PFSK-1 (cell line): Measurements from ENCODE around the gene ARHGAP30.

Experiments
- FOXP2 ChIP-seq: optimal IDR thresholded peaks from 2 replicates; pipeline ENCODE3; 2011; ENCODE audit warnings: borderline replicate concordance, control low read depth, inconsistent platforms; ENCODE audit not compliant: insufficient read depth; ENCODE audit errors: extremely low read length, extremely low read depth
- POLR2AphosphoS5 ChIP-seq: IDR thresholded peaks from 2 replicates; pipeline ENCODE4 v1.6.1; 2012; ENCODE audit warnings: low read depth, mild to moderate bottlenecking, control low read depth, low read length, moderate library complexity
- REST ChIP-seq, 2 experiments: IDR thresholded peaks; 2 replicates each; pipeline versions ENCODE4 v1.6.1 to v1.8.0; 2011 to 2012; ENCODE audit warnings: low read depth in 2 of 2, low read length in 2 of 2, control low read depth in 1 of 2, inconsistent platforms in 1 of 2, mild to moderate bottlenecking in 1 of 2, moderate library complexity in 1 of 2; ENCODE audit not compliant: insufficient read depth in 1 of 2
- SIN3A ChIP-seq: IDR thresholded peaks from 2 replicates; pipeline ENCODE4 v1.6.1; 2012; ENCODE audit warnings: mild to moderate bottlenecking, low read length, moderate library complexity, borderline replicate concordance; ENCODE audit not compliant: insufficient read depth
- TAF1 ChIP-seq: IDR thresholded peaks from 2 replicates; pipeline ENCODE4 v1.6.1; 2012; ENCODE audit warnings: low read length, control low read depth, borderline replicate concordance; ENCODE audit not compliant: insufficient read depth

- TF ChIP-seq POLR2AphosphoS5: no peak
- TF ChIP-seq SIN3A: no peak
- no peak for TF ChIP-seq REST (IDR thresholded peaks at IDR 0.05; ENCODE audit: insufficient read depth in 1 of 2, low read depth in 2 of 2, low read length in 2 of 2)
- no peak for TF ChIP-seq TAF1
- TF ChIP-seq FOXP2: no peak
These were observed 28.7 kb upstream of the ARHGAP30 start, which contains the start of gene KLHDC9 for GRCh38 chr1:161098210-161099068.
